DMS153 treated with DMSO at 0.1 percent for 48 hours (cell line): ENCODE data around the gene GBP7.
A peak's percentile ranks its signal among the peaks of the same experiment; 100 is the strongest.
"Not testable (repeated sequence)": the region's sequence is repeated elsewhere in the genome, so short reads cannot be mapped to it uniquely, and the experiment has no call there.

Experiments used
- DNase-seq: peaks from one replicate; lab custom pipeline; 2025; ENCODE audit not compliant: unreplicated experiment; lab: John Stamatoyannopoulos, UW

GBP7 gene

DNA sequence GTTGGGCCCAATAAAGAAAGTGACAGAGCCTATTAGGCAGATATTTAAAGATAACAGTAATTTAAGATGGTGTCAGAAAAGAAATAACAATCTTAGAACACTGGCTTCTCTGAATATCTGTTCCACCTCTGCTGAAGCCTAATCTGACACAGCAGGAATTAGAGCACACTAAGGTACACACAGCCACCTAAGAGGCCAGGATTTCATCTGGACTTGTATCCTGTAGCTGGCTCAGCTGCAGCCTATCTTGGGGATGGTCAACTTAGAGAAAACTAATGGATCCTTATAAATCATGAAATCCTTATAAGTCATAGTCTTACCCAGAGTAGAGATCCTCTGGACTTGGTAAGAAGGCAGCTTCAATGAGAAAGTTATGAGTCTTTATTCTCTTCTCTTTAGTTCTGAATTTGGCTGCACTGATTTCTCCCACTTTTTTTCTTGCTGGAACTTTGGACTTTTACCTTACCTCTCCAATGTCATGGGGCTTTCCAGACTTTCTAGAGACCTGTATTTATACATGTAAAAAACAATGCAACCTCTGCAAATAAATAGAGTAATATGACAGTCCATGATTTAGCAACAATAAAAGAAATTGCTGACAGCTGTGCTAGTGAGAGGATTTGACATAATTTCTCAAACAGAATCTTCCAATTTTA lies at the start of gene GBP7:
Gene GBP7 (minus strand): TSS at position 403 of the 656 bp plus-strand sequence. CDS start 4,068 bp downstream, outside the sequence.
- no peak for DNase-seq

- peak; percentile 15 for DNase-seq
Observed at GRCh38 chr1:89221341-89221740, 45.5 kb upstream of the GBP7 start.

- not testable (repeated sequence) for DNase-seq
Observed at GRCh38 chr1:89219851-89220250, 44.0 kb upstream of the GBP7 start.

GRCh38 chr1:89218941-89219340 lies 43.1 kb upstream of the GBP7 start:
- not testable (repeated sequence) for DNase-seq

GRCh38 chr1:89213347-89213746 lies 37.5 kb upstream of the GBP7 start:
- no peak for DNase-seq

GRCh38 chr1:89211035-89211634 lies 35.3 kb upstream of the GBP7 start:
- no peak for DNase-seq

- DNase-seq: no peak
Observed at GRCh38 chr1:89206373-89206772, 30.6 kb upstream of the GBP7 start.

GRCh38 chr1:89203166-89203565 lies 27.4 kb upstream of the GBP7 start:
- no peak for DNase-seq

GRCh38 chr1:89201106-89201794 lies 25.4 kb upstream of the GBP7 start:
- no peak for DNase-seq

DNA sequence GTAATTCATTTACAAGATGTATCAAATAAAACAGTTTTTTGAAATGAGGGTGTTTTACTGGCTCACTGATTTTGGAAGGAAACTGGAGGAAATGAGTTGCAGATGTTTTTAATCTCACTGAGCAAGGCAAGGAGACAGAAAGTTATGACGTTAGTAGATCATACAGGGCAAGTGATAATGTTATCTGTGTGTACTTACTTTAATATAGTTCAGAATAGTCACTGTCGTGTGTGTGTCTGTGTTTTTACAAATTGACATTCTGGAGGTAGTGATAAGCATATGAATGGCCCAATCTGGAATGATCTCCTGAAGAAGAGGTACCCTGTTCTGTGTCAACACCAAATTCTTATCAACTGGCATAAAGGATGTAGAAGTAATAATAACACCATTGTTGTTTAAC lies 24.9 kb upstream of the GBP7 start:
- no peak for DNase-seq

DNA sequence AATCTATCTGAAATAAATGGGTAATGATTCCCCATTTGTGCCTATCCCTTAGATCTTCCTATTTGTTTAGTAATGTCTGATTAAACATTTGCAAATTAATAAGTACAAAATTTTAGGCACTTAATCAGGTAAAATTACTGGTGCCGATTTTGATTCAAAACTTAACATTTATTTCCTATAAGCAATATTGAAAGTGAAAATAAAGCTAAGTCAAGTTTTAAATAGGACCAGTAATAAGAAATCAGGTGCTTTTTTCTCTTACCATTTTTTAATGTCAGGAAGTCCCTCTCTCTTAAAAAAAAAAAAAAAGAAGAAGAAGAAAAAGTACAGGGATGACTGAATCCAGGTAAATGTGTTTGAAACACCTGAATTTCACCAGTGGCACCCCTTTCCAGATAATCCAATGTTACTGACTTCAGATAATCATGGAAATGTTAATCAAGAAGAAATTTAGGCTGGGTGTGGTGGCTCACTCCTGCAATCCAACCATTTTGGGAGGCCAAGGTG lies 23.8 kb upstream of the GBP7 start:
- no peak for DNase-seq

- no peak for DNase-seq
Observed at GRCh38 chr1:89198491-89199072, 22.8 kb upstream of the GBP7 start, which contains the start of gene GBP4. TSS of gene GBP4 (minus strand) at chr1:89198942. CDS start at chr1:89198834, 108 bp downstream.

DNA sequence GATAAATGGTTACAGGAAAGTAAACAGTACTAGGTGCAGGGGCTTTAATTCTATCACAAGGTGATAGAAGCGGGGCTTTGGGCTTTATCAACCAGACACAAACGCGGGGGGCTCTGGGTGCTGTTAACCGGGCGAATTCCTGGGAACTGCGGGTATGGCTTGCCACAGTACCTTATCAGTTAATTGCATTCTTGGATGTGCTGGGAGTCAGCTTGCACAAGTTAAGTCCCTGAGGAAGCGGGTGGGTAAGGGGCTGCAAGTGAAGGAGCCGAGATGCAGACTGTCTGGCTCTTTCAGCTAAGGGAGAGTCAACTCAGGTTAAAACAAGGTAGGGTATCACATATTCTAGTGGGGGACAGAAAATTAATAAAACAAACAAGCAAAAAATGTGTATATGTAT lies 22.3 kb upstream of the GBP7 start:
- no peak for DNase-seq

DNA sequence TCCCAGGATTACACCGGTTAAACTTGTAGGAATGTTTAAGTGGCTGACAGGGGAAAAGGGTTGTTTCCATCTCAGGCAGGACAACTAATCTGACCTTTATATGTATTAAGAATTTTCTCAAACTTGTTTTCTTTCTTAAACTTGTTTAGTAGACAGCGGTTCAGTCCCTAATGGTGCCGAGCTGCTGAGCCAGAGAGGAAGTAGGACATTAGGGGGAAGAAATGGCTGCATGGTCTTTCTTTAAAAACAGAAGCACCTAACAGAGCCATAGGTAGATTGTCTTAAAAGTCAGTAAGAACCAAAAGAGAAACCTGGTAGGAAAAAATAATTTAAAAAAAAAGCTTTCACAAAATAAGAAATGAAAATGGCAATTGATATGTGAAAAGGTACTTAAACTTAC lies 19.7 kb upstream of the GBP7 start:
- DNase-seq: no peak

DNA sequence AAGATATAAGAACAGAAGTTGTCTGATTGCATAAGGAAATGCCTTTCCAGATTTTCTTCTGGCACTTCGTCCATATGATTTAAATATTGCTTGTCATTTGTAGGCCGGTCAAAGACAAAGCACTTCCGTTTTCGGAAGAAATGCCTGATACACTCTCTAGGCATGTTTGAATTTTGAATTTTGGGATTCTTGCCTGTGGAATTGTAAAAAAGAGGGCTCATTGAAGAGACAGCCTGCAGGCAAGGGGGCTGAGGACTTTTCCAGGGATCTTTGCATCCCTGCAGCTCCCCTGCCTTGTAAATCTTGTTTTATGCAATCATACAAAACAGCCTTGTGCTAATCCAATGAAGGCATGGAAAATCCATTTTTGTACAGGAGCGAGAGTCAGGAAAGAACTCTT lies 15.5 kb upstream of the GBP7 start:
- no peak for DNase-seq

GRCh38 chr1:89190017-89190416 lies 14.2 kb upstream of the GBP7 start:
- no peak for DNase-seq

GRCh38 chr1:89179343-89179742 lies 3.5 kb upstream of the GBP7 start:
- no peak for DNase-seq

GRCh38 chr1:89176971-89177370 lies 1.2 kb upstream of the GBP7 start:
- DNase-seq: no peak

- DNase-seq: no peak
Observed at GRCh38 chr1:89174491-89174890, 1.3 kb downstream of the GBP7 start.

DNA sequence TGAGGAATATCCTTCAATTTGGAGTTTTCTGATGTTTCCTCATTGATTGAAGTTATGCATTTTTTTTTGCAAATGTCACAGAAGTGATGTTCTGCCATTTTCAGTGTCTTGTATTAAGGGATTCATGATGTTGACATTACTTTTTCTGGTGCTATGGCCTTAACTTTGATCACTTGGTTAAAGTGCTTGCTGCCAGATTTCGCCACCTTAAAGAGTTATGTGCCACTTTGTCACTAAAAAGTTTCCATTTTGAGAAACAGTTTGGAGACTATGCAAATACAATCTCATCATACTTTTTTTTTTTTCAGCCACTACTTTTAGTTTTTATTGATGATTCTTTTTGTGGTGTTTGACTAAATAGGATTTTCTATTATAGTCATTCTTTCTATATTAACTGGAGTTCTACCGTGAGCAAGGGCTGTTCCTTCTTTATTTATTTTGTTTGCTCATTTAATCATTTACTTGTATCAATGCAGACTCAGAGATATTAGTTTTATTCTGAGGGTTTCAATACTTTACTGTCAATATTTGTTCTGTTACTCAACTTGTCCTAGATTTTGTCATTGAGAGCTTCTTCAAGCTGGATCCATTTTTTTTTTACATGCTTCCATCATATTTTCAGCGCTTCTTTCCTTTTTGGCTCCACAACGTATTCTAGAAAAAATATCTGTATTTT lies 3.2 kb downstream of the GBP7 start:
- DNase-seq: no peak

- no peak for DNase-seq
Observed at GRCh38 chr1:89171067-89171438, 4.8 kb downstream of the GBP7 start.
